Mucosa of stomach (tissue), 1 donor: Measurements from ENCODE around the gene ERCC1.

Source experiments
- H3K27me3 ChIP-seq: one replicate; pipeline ENCODE4 v1.7.0; 2013; ENCODE audit warnings: mild to moderate bottlenecking, low read length; ENCODE audit not compliant: control insufficient read depth, insufficient read depth
- H3K36me3 ChIP-seq: one replicate; pipeline ENCODE4 v1.7.0; 2013; ENCODE audit warnings: low read length; ENCODE audit not compliant: control insufficient read depth, insufficient read depth
- H3K4me1 ChIP-seq: one replicate; pipeline ENCODE4 v1.7.0; 2013; ENCODE audit warnings: mild to moderate bottlenecking, low read length; ENCODE audit not compliant: control insufficient read depth, insufficient read depth
- H3K4me3 ChIP-seq: one replicate; pipeline ENCODE4 v1.7.0; 2013; ENCODE audit warnings: low read length
- H3K9ac ChIP-seq: one replicate; pipeline ENCODE4 v1.7.0; 2013; ENCODE audit warnings: mild to moderate bottlenecking, low read length, moderate library complexity
- H3K9me3 ChIP-seq: one replicate; pipeline ENCODE4 v1.7.0; 2013; ENCODE audit warnings: mild to moderate bottlenecking, low read length, moderate library complexity; ENCODE audit not compliant: control insufficient read depth
- donor health status: Pancreatic carcinoma.

ERCC1 gene

GRCh38 chr19:45423589-45424190, at the start of gene ERCC1:
TSS of gene ERCC1 (minus strand) at chr19:45423917. CDS start at chr19:45423374, 543 bp downstream.
- Histone ChIP-seq H3K9ac (peak within 1 kb of the TSS; percentile 63), H3K27me3 (peaks cover 5% of the 10 kb centered on the region), H3K36me3 (no peaks in the 10 kb centered on the region), H3K9me3 (no peaks in the 10 kb centered on the region), H3K4me3 (peak within 1 kb of the TSS; percentile 43), H3K4me1 (peaks cover 11% of the 10 kb centered on the region)

GRCh38 chr19:45473367-45473681, 49.6 kb upstream of the ERCC1 start:
- H3K36me3 ChIP-seq = no peaks in the 10 kb centered on the region
- peaks cover 20% of the 10 kb centered on the region for H3K4me1 ChIP-seq
- H3K4me3 ChIP-seq = no peak overlapping the region
- H3K27me3 ChIP-seq = peaks cover 45% of the 10 kb centered on the region
- H3K9ac ChIP-seq = no peak overlapping the region
- no peaks in the 10 kb centered on the region for H3K9me3 ChIP-seq

- no peak overlapping the region for H3K4me3 ChIP-seq
- H3K9me3 ChIP-seq = no peaks in the 10 kb centered on the region
- H3K9ac ChIP-seq = no peak overlapping the region
- no peaks in the 10 kb centered on the region for H3K36me3 ChIP-seq
- H3K4me1 ChIP-seq = peaks cover 20% of the 10 kb centered on the region
- H3K27me3 ChIP-seq = peaks cover 45% of the 10 kb centered on the region
These were observed 49.0 kb upstream of the ERCC1 start for GRCh38 chr19:45472563-45473366.

GRCh38 chr19:45471931-45472562, 48.3 kb upstream of the ERCC1 start:
- peaks cover 49% of the 10 kb centered on the region for H3K27me3 ChIP-seq
- H3K4me3 ChIP-seq = no peak overlapping the region
- H3K9me3 ChIP-seq = no peaks in the 10 kb centered on the region
- H3K36me3 ChIP-seq = no peaks in the 10 kb centered on the region
- no peak overlapping the region for H3K9ac ChIP-seq
- peaks cover 20% of the 10 kb centered on the region for H3K4me1 ChIP-seq

- H3K9me3 ChIP-seq = no peaks in the 10 kb centered on the region
- H3K36me3 ChIP-seq = no peaks in the 10 kb centered on the region
- H3K4me3 ChIP-seq = no peak overlapping the region
- H3K9ac ChIP-seq = no peak overlapping the region
- peaks cover 50% of the 10 kb centered on the region for H3K27me3 ChIP-seq
- H3K4me1 ChIP-seq = peaks cover 21% of the 10 kb centered on the region
These were observed 47.6 kb upstream of the ERCC1 start for GRCh38 chr19:45471111-45471930.

GRCh38 chr19:45470762-45471081, 47.0 kb upstream of the ERCC1 start:
- H3K4me3 ChIP-seq = no peak overlapping the region
- no peaks in the 10 kb centered on the region for H3K36me3 ChIP-seq
- no peak overlapping the region for H3K9ac ChIP-seq
- H3K4me1 ChIP-seq = peaks cover 21% of the 10 kb centered on the region
- peaks cover 49% of the 10 kb centered on the region for H3K27me3 ChIP-seq
- no peaks in the 10 kb centered on the region for H3K9me3 ChIP-seq

- Histone ChIP-seq H3K36me3 (no peaks in the 10 kb centered on the region), H3K4me1 (peaks cover 21% of the 10 kb centered on the region), H3K4me3 (peak overlapping the region; percentile 94), H3K9ac (peak overlapping the region; percentile 92), H3K9me3 (no peaks in the 10 kb centered on the region), H3K27me3 (peaks cover 46% of the 10 kb centered on the region)
These were observed 46.4 kb upstream of the ERCC1 start for GRCh38 chr19:45469945-45470761.

- Histone ChIP-seq H3K36me3 (no peaks in the 10 kb centered on the region), H3K9me3 (no peaks in the 10 kb centered on the region), H3K9ac (peak overlapping the region; percentile 92), H3K4me3 (peak overlapping the region; percentile 94), H3K27me3 (peaks cover 40% of the 10 kb centered on the region), H3K4me1 (peaks cover 21% of the 10 kb centered on the region)
These were observed 45.6 kb upstream of the ERCC1 start for GRCh38 chr19:45469132-45469944.

- Histone ChIP-seq H3K4me1 (peaks cover 21% of the 10 kb centered on the region), H3K36me3 (no peaks in the 10 kb centered on the region), H3K9ac (peak overlapping the region; percentile 92), H3K27me3 (peaks cover 34% of the 10 kb centered on the region), H3K9me3 (no peaks in the 10 kb centered on the region), H3K4me3 (peak overlapping the region; percentile 37)
These were observed 45.0 kb upstream of the ERCC1 start for GRCh38 chr19:45468803-45469131.

GRCh38 chr19:45468159-45468651, 44.5 kb upstream of the ERCC1 start:
- Histone ChIP-seq H3K9ac (peak overlapping the region; percentile 92), H3K4me3 (peak overlapping the region; percentile 51), H3K27me3 (peaks cover 31% of the 10 kb centered on the region), H3K36me3 (no peaks in the 10 kb centered on the region), H3K9me3 (no peaks in the 10 kb centered on the region), H3K4me1 (peaks cover 21% of the 10 kb centered on the region)
